Smooth muscle cell (in vitro differentiated cells): ENCODE results near the gene RNASEH2A. TPM values are rescaled to one million over a fixed set of nuclear protein-coding genes. Genes with fewer than 3 reads are reported as not detected.
A peak's percentile ranks its signal among the peaks of the same experiment; 100 is the strongest.

Source experiments
- DNase-seq: peaks from one replicate; lab custom pipeline; 2025; ENCODE audit not compliant: unreplicated experiment; lab: John Stamatoyannopoulos, UW
- H2AFZ ChIP-seq: fragments of 200-600 bp; sonication (generic); 2 replicates; pipeline ENCODE4 v1.6.0; 2016; ENCODE audit warnings: antibody characterized with exemption, low read depth, mild to moderate bottlenecking
- H3F3A ChIP-seq: fragments of 200-600 bp; sonication (generic); 2 replicates; pipeline ENCODE4 v1.6.0; 2017; ENCODE audit warnings: antibody characterized with exemption, low read depth
- H3K27ac ChIP-seq: fragments of 200-600 bp; sonication (generic); 2 replicates; pipeline ENCODE4 v1.5.1; 2016; ENCODE audit warnings: low read depth, mild to moderate bottlenecking
- H3K27me3 ChIP-seq: fragments of 200-600 bp; sonication (generic); 2 replicates; pipeline ENCODE4 v1.6.1; 2016; ENCODE audit warnings: low read depth, mild to moderate bottlenecking
- H3K36me3 ChIP-seq: fragments of 200-600 bp; sonication (generic); 2 replicates; pipeline ENCODE4 v1.5.1; 2016; ENCODE audit warnings: low read depth
- H3K4me1 ChIP-seq: fragments of 200-600 bp; sonication (generic); 2 replicates; pipeline ENCODE4 v1.5.1; 2016; ENCODE audit warnings: low read depth
- H3K4me2 ChIP-seq: fragments of 200-600 bp; sonication (generic); 2 replicates; pipeline ENCODE4 v1.6.0; 2016; ENCODE audit warnings: mild to moderate bottlenecking
- H3K4me3 ChIP-seq: fragments of 200-600 bp; sonication (generic); 2 replicates; pipeline ENCODE4 v1.5.1; 2016; ENCODE audit warnings: mild to moderate bottlenecking
- H3K79me2 ChIP-seq: fragments of 200-600 bp; sonication (generic); 2 replicates; pipeline ENCODE4 v1.6.0; 2016; ENCODE audit warnings: low read depth, mild to moderate bottlenecking
- H3K9ac ChIP-seq: fragments of 200-600 bp; sonication (generic); 2 replicates; pipeline ENCODE4 v1.6.0; 2016; ENCODE audit warnings: low read depth
- H3K9me3 ChIP-seq: fragments of 200-600 bp; sonication (generic); replicated peaks from 2 replicates; pipeline ENCODE4 v1.5.1; 2016; ENCODE audit warnings: low read depth
- H4K20me1 ChIP-seq: fragments of 200-600 bp; sonication (generic); 2 replicates; pipeline ENCODE4 v1.6.0; 2016; ENCODE audit warnings: low read depth
- CTCF ChIP-seq: fragments of 200-600 bp; sonication (generic); IDR thresholded peaks from 2 replicates; pipeline ENCODE4 v1.5.1; 2017; ENCODE audit warnings: borderline replicate concordance, mild to moderate bottlenecking, antibody characterized with exemption; ENCODE audit not compliant: insufficient read depth, poor library complexity, severe bottlenecking
- WGBS: methylation state at CpG from one replicate; pipeline ENCODE4 v1.1.7; 2016; ENCODE audit warnings: low lambda C conversion rate; 5-methylcytosine and 5-hydroxymethylcytosine counted together
- polyA plus RNA-seq: library from polyadenylated mRNA; unstranded; fragments of >200 nt; fragmentation: Nextera tagmentation; extraction: Ambion mirVana; gene quantifications from 2 replicates; pipeline ENCODE4 v1.2.1, GENCODE V29; 2016
- total RNA-seq: library from RNA; depleted of rRNA; stranded (reverse); fragments of >200 nt; gene quantifications from 2 replicates; pipeline ENCODE4 v1.2.3, GENCODE V29; 2014

RNASEH2A gene
- total and polyA plus RNA-seq, 2 experiments from 2014 or later, result 15.7 to 34.9 TPM

- Histone ChIP-seq H3K9ac (peak overlapping the region; percentile 91), H3K36me3 (no peaks in the 10 kb centered on the region), H4K20me1 (no peaks in the 10 kb centered on the region), H3K27me3 (no peaks in the 10 kb centered on the region), H3K27ac (peak overlapping the region; percentile 96), H2AFZ (no peak overlapping the region), H3K4me2 (peak overlapping the region; percentile 92), H3K4me3 (no peak overlapping the region), H3K4me1 (peaks cover 31% of the 10 kb centered on the region), H3K9me3 (no peaks in the 10 kb centered on the region), H3F3A (peaks cover 43% of the 10 kb centered on the region), H3K79me2 (no peaks in the 10 kb centered on the region)
- DNase-seq, result no peak
- TF ChIP-seq CTCF, result no peak
- 69% methylated on average over 4 of the region's 4 CpGs for WGBS
Observed at GRCh38 chr19:12785431-12786031, 20.9 kb upstream of the RNASEH2A start.

- H3K4me3 ChIP-seq, result no peak overlapping the region
- no peak overlapping the region for H2AFZ ChIP-seq
- H3K4me1 ChIP-seq, result peaks cover 38% of the 10 kb centered on the region
- no peak for DNase-seq
- H3K9ac ChIP-seq, result peak overlapping the region; percentile 91
- H3K4me2 ChIP-seq, result peak overlapping the region; percentile 92
- H4K20me1 ChIP-seq, result no peaks in the 10 kb centered on the region
- no peaks in the 10 kb centered on the region for H3K79me2 ChIP-seq
- peak overlapping the region; percentile 96 for H3K27ac ChIP-seq
- 50% methylated on average over 13 of the region's 18 CpGs for WGBS
- no peaks in the 10 kb centered on the region for H3K9me3 ChIP-seq
- no peaks in the 10 kb centered on the region for H3K36me3 ChIP-seq
- H3K27me3 ChIP-seq, result no peaks in the 10 kb centered on the region
- TF ChIP-seq CTCF, result no peak
- H3F3A ChIP-seq, result peaks cover 48% of the 10 kb centered on the region
Observed at GRCh38 chr19:12786141-12786870, 20.1 kb upstream of the RNASEH2A start.

GRCh38 chr19:12786952-12787351 lies 19.4 kb upstream of the RNASEH2A start:
- 86% methylated on average over 3 of the region's 3 CpGs for WGBS
- Histone ChIP-seq H2AFZ (no peak overlapping the region), H3K9me3 (no peaks in the 10 kb centered on the region), H3K79me2 (peaks cover 6% of the 10 kb centered on the region), H3K9ac (no peak overlapping the region), H4K20me1 (peaks cover 6% of the 10 kb centered on the region), H3K27me3 (no peaks in the 10 kb centered on the region), H3K36me3 (no peaks in the 10 kb centered on the region), H3K27ac (peak overlapping the region; percentile 96), H3K4me2 (no peak overlapping the region), H3F3A (peaks cover 51% of the 10 kb centered on the region), H3K4me3 (no peak overlapping the region), H3K4me1 (peaks cover 38% of the 10 kb centered on the region)
- no peak for DNase-seq
- TF ChIP-seq CTCF, result no peak

GRCh38 chr19:12787458-12787857 lies 18.9 kb upstream of the RNASEH2A start:
- H3K27ac ChIP-seq, result peak overlapping the region; percentile 96
- no peak for TF ChIP-seq CTCF
- H3K79me2 ChIP-seq, result peaks cover 11% of the 10 kb centered on the region
- DNase-seq, result no peak
- H3K36me3 ChIP-seq, result no peaks in the 10 kb centered on the region
- WGBS, result 56% methylated on average over 10 of the region's 10 CpGs
- H3K9ac ChIP-seq, result no peak overlapping the region
- peaks cover 11% of the 10 kb centered on the region for H4K20me1 ChIP-seq
- H3K4me2 ChIP-seq, result peak overlapping the region; percentile 89
- H3K4me1 ChIP-seq, result peaks cover 38% of the 10 kb centered on the region
- H2AFZ ChIP-seq, result no peak overlapping the region
- H3K27me3 ChIP-seq, result no peaks in the 10 kb centered on the region
- no peaks in the 10 kb centered on the region for H3K9me3 ChIP-seq
- no peak overlapping the region for H3K4me3 ChIP-seq
- peaks cover 54% of the 10 kb centered on the region for H3F3A ChIP-seq
